ENCODE measurements around the gene CEACAM3.

DNA sequence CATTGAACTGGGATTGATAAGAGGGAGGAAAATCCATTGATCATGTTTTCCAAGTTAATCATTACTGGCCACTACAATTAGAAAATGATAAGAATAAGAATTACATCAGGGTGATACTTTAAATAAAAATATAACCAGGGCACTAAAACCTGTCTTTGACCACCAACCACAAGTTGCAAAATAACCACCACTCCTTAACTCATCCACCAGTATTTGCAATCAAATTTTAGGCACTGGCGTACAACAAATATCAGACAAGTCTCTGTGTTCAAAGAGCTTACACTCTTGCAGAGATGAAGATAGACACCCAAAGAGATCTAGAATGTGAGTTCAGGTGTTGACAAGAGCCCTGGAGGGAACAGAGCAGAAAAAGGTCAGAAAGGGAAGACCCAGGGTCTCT lies 514 bp downstream of the CEACAM3 start:
- TF ChIP-seq, protein P1, sequence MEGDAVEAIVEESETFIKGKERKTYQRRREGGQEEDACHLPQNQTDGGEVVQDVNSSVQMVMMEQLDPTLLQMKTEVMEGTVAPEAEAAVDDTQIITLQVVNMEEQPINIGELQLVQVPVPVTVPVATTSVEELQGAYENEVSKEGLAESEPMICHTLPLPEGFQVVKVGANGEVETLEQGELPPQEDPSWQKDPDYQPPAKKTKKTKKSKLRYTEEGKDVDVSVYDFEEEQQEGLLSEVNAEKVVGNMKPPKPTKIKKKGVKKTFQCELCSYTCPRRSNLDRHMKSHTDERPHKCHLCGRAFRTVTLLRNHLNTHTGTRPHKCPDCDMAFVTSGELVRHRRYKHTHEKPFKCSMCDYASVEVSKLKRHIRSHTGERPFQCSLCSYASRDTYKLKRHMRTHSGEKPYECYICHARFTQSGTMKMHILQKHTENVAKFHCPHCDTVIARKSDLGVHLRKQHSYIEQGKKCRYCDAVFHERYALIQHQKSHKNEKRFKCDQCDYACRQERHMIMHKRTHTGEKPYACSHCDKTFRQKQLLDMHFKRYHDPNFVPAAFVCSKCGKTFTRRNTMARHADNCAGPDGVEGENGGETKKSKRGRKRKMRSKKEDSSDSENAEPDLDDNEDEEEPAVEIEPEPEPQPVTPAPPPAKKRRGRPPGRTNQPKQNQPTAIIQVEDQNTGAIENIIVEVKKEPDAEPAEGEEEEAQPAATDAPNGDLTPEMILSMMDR (IDR thresholded peaks at IDR 0.05), result no peak
- no peak for TF ChIP-seq POLR2AphosphoS5 (IDR thresholded peaks at IDR 0.05)
- TF ChIP-seq POLR2A (IDR thresholded peaks at IDR 0.05), result no peak
- no peak for TF ChIP-seq EP300 (IDR thresholded peaks at IDR 0.05)
